Natural killer cell (primary cell): ENCODE measurements around the gene TMEM168. TPM values are rescaled to one million over a fixed set of nuclear protein-coding genes. Genes with fewer than 3 reads are reported as not detected.

Source experiments
- ATAC-seq, 3 donors: fragments of 150-1000 bp in 2 of 3; fragments of 200-7000 bp in 1 of 3; cut with Tn5 transposase; 1 replicate in 1 of 3; 2 replicates in 2 of 3; pipeline ENCODE4 v1.10.0; 2021; ENCODE audit warnings: mild to moderate bottlenecking in 2 of 3, moderate library complexity in 2 of 3
- DNase-seq, 2 donors: peaks; one replicate each; pipeline versions ENCODE4 v3.0.0 to v3.0.0-alpha.2; 2013 to 2021; ENCODE audit warnings: mixed read lengths in 1 of 2
- H3K27ac ChIP-seq: one replicate; pipeline ENCODE4 v1.5.1; 2013; ENCODE audit warnings: mild to moderate bottlenecking, low read length
- H3K27me3 ChIP-seq: one replicate; pipeline ENCODE4 v1.6.1; 2013; ENCODE audit warnings: low read length; ENCODE audit not compliant: control insufficient read depth, insufficient read depth
- H3K36me3 ChIP-seq: one replicate; pipeline ENCODE4 v1.6.1; 2013; ENCODE audit warnings: low read length; ENCODE audit not compliant: control insufficient read depth, insufficient read depth
- H3K4me1 ChIP-seq: one replicate; pipeline ENCODE4 v1.6.1; 2013; ENCODE audit warnings: low read length; ENCODE audit not compliant: control insufficient read depth, insufficient read depth
- H3K4me3 ChIP-seq: one replicate; pipeline ENCODE4 v1.5.1; 2013; ENCODE audit warnings: low read length
- H3K9me3 ChIP-seq: one replicate; pipeline ENCODE4 v1.6.1; 2013; ENCODE audit warnings: low read length; ENCODE audit not compliant: control insufficient read depth, insufficient read depth
- H3K27ac Mint-ChIP-seq, 2 donors: one replicate each; pipeline ENCODE4 v1.8.0; 2022; ENCODE audit warnings: mild to moderate bottlenecking in 2 of 2, mixed read lengths in 2 of 2, moderate library complexity in 1 of 2
- H3K27me3 Mint-ChIP-seq, 2 donors: one replicate each; pipeline ENCODE4 v1.8.0; 2022; ENCODE audit warnings: low read depth in 2 of 2, mixed read lengths in 2 of 2
- H3K36me3 Mint-ChIP-seq: one replicate; pipeline ENCODE4 v1.8.0; 2022; ENCODE audit warnings: mixed read lengths
- H3K4me1 Mint-ChIP-seq, 2 donors: one replicate each; pipeline ENCODE4 v1.8.0; 2022; ENCODE audit warnings: mixed read lengths in 2 of 2
- H3K4me3 Mint-ChIP-seq: one replicate; pipeline ENCODE4 v1.8.0; 2022; ENCODE audit warnings: mild to moderate bottlenecking, moderate library complexity, mixed read lengths
- H3K9me3 Mint-ChIP-seq, 2 donors: one replicate each; pipeline ENCODE4 v1.8.0; 2022; ENCODE audit warnings: mixed read lengths in 2 of 2
- WGBS: methylation state at CpG from one replicate; pipeline ENCODE4 v1.1.7; 2013; ENCODE audit warnings: missing lambda C conversion rate; ENCODE audit not compliant: insufficient coverage; 5-methylcytosine and 5-hydroxymethylcytosine counted together
- intact Hi-C: fragments of 100-400 bp; cut with micrococcal nuclease; formaldehyde crosslinking; loops from one replicate; pipeline ENCODE4 v1.14.2; 2022
- total RNA-seq, 4 donors: library from RNA; stranded (reverse); fragments of 120-200 nt in 1 of 4; gene quantifications; one replicate each; pipeline versions ENCODE4 v1.2.3 to v1.2.4, GENCODE V29; 2013 to 2022
- TF ChIP-seq, protein P1 (sequence below): fragments of 200-600 bp; IDR thresholded peaks from one replicate; pipeline ENCODE4 v1.8.0; 2022; ENCODE audit warnings: antibody characterized with exemption

Gene TMEM168
- total RNA-seq, 3 donors from 2014 or later (not counting 1 experiment from before 2014, with no cell fraction given): 18.2 to 21.0 (median 20.0) TPM

DNA sequence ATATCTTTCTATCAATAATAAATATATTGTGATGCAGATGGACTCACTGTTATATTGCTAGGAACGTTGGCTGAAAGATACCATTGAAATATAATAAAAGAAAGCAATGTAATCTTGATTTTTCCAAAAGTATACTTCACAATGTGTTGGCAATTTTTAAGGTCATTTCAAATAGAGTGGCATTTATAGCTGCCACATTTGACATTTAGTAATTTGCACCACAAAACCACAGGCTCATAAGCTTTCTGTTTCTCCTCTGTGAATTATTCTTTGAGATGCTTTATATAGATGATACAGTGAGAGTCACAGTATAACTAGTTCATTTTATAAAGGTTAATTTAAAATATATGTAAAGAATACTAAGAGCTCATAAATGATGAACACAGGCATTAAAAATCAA lies 44.6 kb downstream of the TMEM168 start:
- Mint-ChIP-seq H3K4me1 (no peaks in the 10 kb centered on the region), H3K9me3 (no peaks in the 10 kb centered on the region), H3K4me3 (no peak overlapping the region), H3K27ac (no peak overlapping the region), H3K27me3 (peaks cover 3 to 8% of the 10 kb centered on the region in 2 donors), H3K36me3 (no peaks in the 10 kb centered on the region)
- intact Hi-C loops: no loop called here
- ATAC-seq: no peak
- Histone ChIP-seq H3K36me3 (no peaks in the 10 kb centered on the region), H3K9me3 (no peaks in the 10 kb centered on the region), H3K4me3 (no peak overlapping the region), H3K27ac (no peak overlapping the region), H3K27me3 (no peaks in the 10 kb centered on the region), H3K4me1 (no peaks in the 10 kb centered on the region)
- no peak for DNase-seq
- TF ChIP-seq, protein P1, sequence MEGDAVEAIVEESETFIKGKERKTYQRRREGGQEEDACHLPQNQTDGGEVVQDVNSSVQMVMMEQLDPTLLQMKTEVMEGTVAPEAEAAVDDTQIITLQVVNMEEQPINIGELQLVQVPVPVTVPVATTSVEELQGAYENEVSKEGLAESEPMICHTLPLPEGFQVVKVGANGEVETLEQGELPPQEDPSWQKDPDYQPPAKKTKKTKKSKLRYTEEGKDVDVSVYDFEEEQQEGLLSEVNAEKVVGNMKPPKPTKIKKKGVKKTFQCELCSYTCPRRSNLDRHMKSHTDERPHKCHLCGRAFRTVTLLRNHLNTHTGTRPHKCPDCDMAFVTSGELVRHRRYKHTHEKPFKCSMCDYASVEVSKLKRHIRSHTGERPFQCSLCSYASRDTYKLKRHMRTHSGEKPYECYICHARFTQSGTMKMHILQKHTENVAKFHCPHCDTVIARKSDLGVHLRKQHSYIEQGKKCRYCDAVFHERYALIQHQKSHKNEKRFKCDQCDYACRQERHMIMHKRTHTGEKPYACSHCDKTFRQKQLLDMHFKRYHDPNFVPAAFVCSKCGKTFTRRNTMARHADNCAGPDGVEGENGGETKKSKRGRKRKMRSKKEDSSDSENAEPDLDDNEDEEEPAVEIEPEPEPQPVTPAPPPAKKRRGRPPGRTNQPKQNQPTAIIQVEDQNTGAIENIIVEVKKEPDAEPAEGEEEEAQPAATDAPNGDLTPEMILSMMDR: no peak
- no CpG with 5 or more reads among the region's 1 CpG for WGBS

DNA sequence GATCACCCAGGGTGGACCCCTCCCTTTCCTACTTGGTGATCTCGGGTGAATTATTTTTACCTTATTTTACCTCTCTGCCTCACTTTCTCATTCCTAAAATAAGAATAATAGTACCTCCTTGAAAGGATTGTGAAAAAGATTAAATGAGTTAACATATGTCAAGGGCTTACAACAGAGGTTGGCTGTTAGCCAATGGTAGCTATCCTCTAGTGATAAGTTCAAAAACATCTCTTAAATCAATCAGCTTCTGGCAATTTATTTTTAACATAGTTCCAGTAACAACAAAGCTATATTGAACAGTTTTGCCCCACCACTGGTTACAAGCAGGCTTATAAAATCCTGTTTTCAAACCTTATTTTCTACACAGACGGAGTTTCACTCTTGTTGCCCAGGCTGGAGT lies 45.4 kb downstream of the TMEM168 start:
- intact Hi-C loops: no loop called here
- DNase-seq (no peak), ATAC-seq (no peak)
- H3K4me1 ChIP-seq: no peaks in the 10 kb centered on the region
- no peaks in the 10 kb centered on the region for H3K9me3 Mint-ChIP-seq
- TF ChIP-seq, protein P1: no peak
- no peaks in the 10 kb centered on the region for H3K27me3 ChIP-seq
- H3K4me3 Mint-ChIP-seq: no peak overlapping the region
- no peak overlapping the region for H3K27ac Mint-ChIP-seq
- H3K36me3 ChIP-seq: no peaks in the 10 kb centered on the region
- no peaks in the 10 kb centered on the region for H3K9me3 ChIP-seq
- peaks cover 0 to 3% of the 10 kb centered on the region in 2 donors for H3K27me3 Mint-ChIP-seq
- no peaks in the 10 kb centered on the region for H3K36me3 Mint-ChIP-seq
- no peak overlapping the region for H3K4me3 ChIP-seq
- H3K27ac ChIP-seq: no peak overlapping the region
- 92% methylated on average over 1 of the region's 2 CpGs for WGBS
- H3K4me1 Mint-ChIP-seq: no peaks in the 10 kb centered on the region

DNA sequence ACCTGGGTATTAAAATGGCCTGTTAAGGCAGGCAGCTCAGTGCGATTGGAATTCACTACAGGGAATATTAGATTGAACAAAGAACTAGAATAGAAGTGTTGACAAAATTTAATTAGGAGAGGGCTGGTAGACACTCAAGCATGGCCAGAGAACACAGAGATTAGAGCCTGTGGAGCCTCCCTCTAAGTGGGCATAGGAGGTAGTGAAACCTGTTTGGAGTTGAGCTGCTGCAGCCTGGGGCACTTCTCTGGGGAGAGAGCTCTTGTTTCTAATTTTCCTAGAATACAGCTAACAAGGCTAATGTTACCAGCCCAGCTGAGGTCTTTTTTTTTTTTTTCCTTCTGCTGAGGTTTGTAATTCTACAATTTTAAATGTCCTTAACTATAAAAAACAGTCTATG lies 46.4 kb downstream of the TMEM168 start:
- Histone ChIP-seq H3K4me1 (no peaks in the 10 kb centered on the region), H3K4me3 (no peak overlapping the region), H3K27me3 (no peaks in the 10 kb centered on the region), H3K27ac (no peak overlapping the region), H3K9me3 (no peaks in the 10 kb centered on the region), H3K36me3 (no peaks in the 10 kb centered on the region)
- no peak for DNase-seq
- Mint-ChIP-seq H3K27me3 (peaks cover 2 to 3% of the 10 kb centered on the region in 2 donors), H3K4me1 (peaks cover 0 to 2% of the 10 kb centered on the region in 2 donors), H3K9me3 (peaks cover 2 to 4% of the 10 kb centered on the region in 2 donors), H3K27ac (no peak overlapping the region), H3K4me3 (no peak overlapping the region), H3K36me3 (peaks cover 4% of the 10 kb centered on the region)
- TF ChIP-seq, protein P1: no peak
- WGBS: 100% methylated on average over 1 of the region's 1 CpG
- intact Hi-C loops: no loop called here
- no peak for ATAC-seq

DNA sequence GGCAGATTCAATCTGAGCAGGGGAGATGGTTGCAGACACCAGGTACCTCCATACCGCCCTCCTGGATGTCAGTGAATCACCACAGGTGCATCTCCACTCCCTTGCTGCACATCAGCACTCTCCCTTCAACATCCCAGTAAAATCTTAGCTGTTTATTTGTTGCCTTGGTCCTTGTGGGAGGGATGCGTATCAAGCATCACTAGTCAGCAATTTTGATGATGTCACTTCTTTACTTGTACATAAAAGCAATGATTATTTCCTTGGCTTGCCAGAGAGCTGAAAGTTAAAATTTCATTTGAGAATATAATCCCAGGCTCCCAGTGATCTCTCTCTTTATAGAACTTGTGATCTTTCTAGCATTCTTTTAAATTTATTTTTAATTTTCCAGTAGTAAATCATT lies 49.5 kb downstream of the TMEM168 start:
- peaks cover 6 to 7% of the 10 kb centered on the region in 2 donors for H3K9me3 Mint-ChIP-seq
- ATAC-seq (no peak), DNase-seq (no peak)
- Histone ChIP-seq H3K4me1 (no peaks in the 10 kb centered on the region), H3K9me3 (peaks cover 8% of the 10 kb centered on the region), H3K27me3 (no peaks in the 10 kb centered on the region), H3K27ac (no peak overlapping the region), H3K36me3 (no peaks in the 10 kb centered on the region), H3K4me3 (no peak overlapping the region)
- H3K4me3 Mint-ChIP-seq: no peak overlapping the region
- intact Hi-C loops: no loop called here
- peaks cover 3 to 7% of the 10 kb centered on the region in 2 donors for H3K27me3 Mint-ChIP-seq
- WGBS: 80% methylated on average over 2 of the region's 2 CpGs
- TF ChIP-seq, protein P1: no peak
- no peak overlapping the region for H3K27ac Mint-ChIP-seq
- peaks cover 0 to 4% of the 10 kb centered on the region in 2 donors for H3K4me1 Mint-ChIP-seq
- peaks cover 9% of the 10 kb centered on the region for H3K36me3 Mint-ChIP-seq
